ENCODE data around the gene BRK1.
"Not testable (repeated sequence)": the region's sequence is repeated elsewhere in the genome, so short reads cannot be mapped to it uniquely, and the experiment has no call there.

BRK1 gene

GRCh38 chr3:10164546-10165393, 49.3 kb downstream of the BRK1 start, which contains the start of gene IRAK2:
TSS of gene IRAK2 (plus strand) at chr3:10164919. CDS start at chr3:10164955, 36 bp downstream.
- Histone ChIP-seq H3K9me3 (ENCODE audit: control insufficient read depth, low read depth, low read length) (no peaks in the 10 kb centered on the region), H3K36me3 (ENCODE audit: control insufficient read depth, low read depth, low read length) (no peaks in the 10 kb centered on the region), H3K9ac (ENCODE audit: low read length) (no peak within 1 kb of the TSS), H3K4me1 (ENCODE audit: control insufficient read depth, low read depth, low read length) (no peaks in the 10 kb centered on the region), H3K27ac (ENCODE audit: low read length) (no peak within 1 kb of the TSS), H3K4me3 (ENCODE audit: low read length) (peak within 1 kb of the TSS; percentile 77), H3K27me3 (ENCODE audit: control insufficient read depth, insufficient read depth, low read length) (peaks cover 6% of the 10 kb centered on the region)

- H3K4me3 ChIP-seq (ENCODE audit: low read length): no peak overlapping the region
- H3K27me3 ChIP-seq (ENCODE audit: control insufficient read depth, insufficient read depth, low read length): peaks cover 6% of the 10 kb centered on the region
- no peak overlapping the region for H3K27ac ChIP-seq (ENCODE audit: low read length)
- no peaks in the 10 kb centered on the region for H3K36me3 ChIP-seq (ENCODE audit: control insufficient read depth, low read depth, low read length)
- no peak overlapping the region for H3K9ac ChIP-seq (ENCODE audit: low read length)
- no peaks in the 10 kb centered on the region for H3K9me3 ChIP-seq (ENCODE audit: control insufficient read depth, low read depth, low read length)
- no peaks in the 10 kb centered on the region for H3K4me1 ChIP-seq (ENCODE audit: control insufficient read depth, low read depth, low read length)
These were observed 50.7 kb downstream of the BRK1 start for GRCh38 chr3:10166213-10166604.

- H3K27me3 ChIP-seq (ENCODE audit: control insufficient read depth, insufficient read depth, low read length): peaks cover 6% of the 10 kb centered on the region
- no peak overlapping the region for H3K9ac ChIP-seq (ENCODE audit: low read length)
- H3K9me3 ChIP-seq (ENCODE audit: control insufficient read depth, low read depth, low read length): no peaks in the 10 kb centered on the region
- no peaks in the 10 kb centered on the region for H3K36me3 ChIP-seq (ENCODE audit: control insufficient read depth, low read depth, low read length)
- H3K4me3 ChIP-seq (ENCODE audit: low read length): no peak overlapping the region
- no peaks in the 10 kb centered on the region for H3K4me1 ChIP-seq (ENCODE audit: control insufficient read depth, low read depth, low read length)
- H3K27ac ChIP-seq (ENCODE audit: low read length): no peak overlapping the region
These were observed 53.6 kb downstream of the BRK1 start for GRCh38 chr3:10169000-10169496.

GRCh38 chr3:10170915-10171478, 55.5 kb downstream of the BRK1 start:
- no peaks in the 10 kb centered on the region for H3K4me1 ChIP-seq (ENCODE audit: control insufficient read depth, low read depth, low read length)
- H3K4me3 ChIP-seq (ENCODE audit: low read length): no peak overlapping the region
- no peaks in the 10 kb centered on the region for H3K36me3 ChIP-seq (ENCODE audit: control insufficient read depth, low read depth, low read length)
- no peak overlapping the region for H3K27ac ChIP-seq (ENCODE audit: low read length)
- H3K9ac ChIP-seq (ENCODE audit: low read length): no peak overlapping the region
- H3K27me3 ChIP-seq (ENCODE audit: control insufficient read depth, insufficient read depth, low read length): no peaks in the 10 kb centered on the region
- no peaks in the 10 kb centered on the region for H3K9me3 ChIP-seq (ENCODE audit: control insufficient read depth, low read depth, low read length)

- no peaks in the 10 kb centered on the region for H3K9me3 ChIP-seq (ENCODE audit: control insufficient read depth, low read depth, low read length)
- H3K27me3 ChIP-seq (ENCODE audit: control insufficient read depth, insufficient read depth, low read length): no peaks in the 10 kb centered on the region
- no peaks in the 10 kb centered on the region for H3K36me3 ChIP-seq (ENCODE audit: control insufficient read depth, low read depth, low read length)
- no peak overlapping the region for H3K9ac ChIP-seq (ENCODE audit: low read length)
- H3K27ac ChIP-seq (ENCODE audit: low read length): no peak overlapping the region
- H3K4me3 ChIP-seq (ENCODE audit: low read length): no peak overlapping the region
- H3K4me1 ChIP-seq (ENCODE audit: control insufficient read depth, low read depth, low read length): no peaks in the 10 kb centered on the region
These were observed 57.8 kb downstream of the BRK1 start for GRCh38 chr3:10173095-10173925.

- no peaks in the 10 kb centered on the region for H3K36me3 ChIP-seq (ENCODE audit: control insufficient read depth, low read depth, low read length)
- no peaks in the 10 kb centered on the region for H3K9me3 ChIP-seq (ENCODE audit: control insufficient read depth, low read depth, low read length)
- H3K27me3 ChIP-seq (ENCODE audit: control insufficient read depth, insufficient read depth, low read length): no peaks in the 10 kb centered on the region
- no peak overlapping the region for H3K27ac ChIP-seq (ENCODE audit: low read length)
- H3K4me1 ChIP-seq (ENCODE audit: control insufficient read depth, low read depth, low read length): no peaks in the 10 kb centered on the region
- H3K4me3 ChIP-seq (ENCODE audit: low read length): no peak overlapping the region
- no peak overlapping the region for H3K9ac ChIP-seq (ENCODE audit: low read length)
These were observed 58.5 kb downstream of the BRK1 start for GRCh38 chr3:10173926-10174435.

- not testable (repeated sequence) for H3K27me3 ChIP-seq (ENCODE audit: control insufficient read depth, insufficient read depth, low read length); H3K27ac ChIP-seq (ENCODE audit: low read length)
These were observed 59.9 kb downstream of the BRK1 start for GRCh38 chr3:10175334-10175733.

GRCh38 chr3:10176150-10176549, 60.7 kb downstream of the BRK1 start:
- H3K27me3 ChIP-seq (ENCODE audit: control insufficient read depth, insufficient read depth, low read length); H3K9me3 ChIP-seq (ENCODE audit: control insufficient read depth, low read depth, low read length); H3K36me3 ChIP-seq (ENCODE audit: control insufficient read depth, low read depth, low read length); H3K27ac ChIP-seq (ENCODE audit: low read length); H3K4me3 ChIP-seq (ENCODE audit: low read length); H3K9ac ChIP-seq (ENCODE audit: low read length); H3K4me1 ChIP-seq (ENCODE audit: control insufficient read depth, low read depth, low read length): not testable (repeated sequence)

More at GRCh38 chr3:10175334-10175733, 59.9 kb downstream of the BRK1 start:
- not testable (repeated sequence) for H3K9me3 ChIP-seq (ENCODE audit: control insufficient read depth, low read depth, low read length); H3K36me3 ChIP-seq (ENCODE audit: control insufficient read depth, low read depth, low read length); H3K9ac ChIP-seq (ENCODE audit: low read length); H3K4me3 ChIP-seq (ENCODE audit: low read length); H3K4me1 ChIP-seq (ENCODE audit: control insufficient read depth, low read depth, low read length)
